Upper lobe of left lung (tissue), 4 donors: Measurements from ENCODE around the gene XPO6.

Source experiments
- CTCF ChIP-seq, 6 experiments: fragments of 450-650 bp in 4 of 6; fragments of 200-600 bp in 2 of 6; sonication (generic) in 2 of 6; IDR thresholded peaks; one replicate each; pipeline ENCODE4 v1.5.1; 2016 to 2019; ENCODE audit warnings: antibody characterized with exemption in 6 of 6
- EP300 ChIP-seq, 4 donors: sonication (generic); formaldehyde crosslinking; IDR thresholded peaks; one replicate each; pipeline ENCODE4 v1.5.1; 2017; ENCODE audit warnings: antibody characterized with exemption in 4 of 4, control low read depth in 2 of 4
- POLR2A ChIP-seq, 4 donors: fragments of 450-650 bp; IDR thresholded peaks; one replicate each; pipeline ENCODE4 v1.5.1; 2016 to 2017; ENCODE audit warnings: antibody characterized with exemption in 4 of 4, mild to moderate bottlenecking in 2 of 4

GRCh38 chr16:28158136-28158535 lies 53.6 kb downstream of the XPO6 start:
- no peak for TF ChIP-seq CTCF (IDR thresholded peaks at IDR 0.05)
- no peak for TF ChIP-seq POLR2A (IDR thresholded peaks at IDR 0.05)
- no peak for TF ChIP-seq EP300 (IDR thresholded peaks at IDR 0.05)
